Breast epithelium (tissue), 3 donors: Measurements from ENCODE around the gene RFC4.

ENCODE experiments used
- POLR2A ChIP-seq: fragments of 450-650 bp; IDR thresholded peaks from one replicate; pipeline ENCODE4 v1.6.1; 2016; ENCODE audit warnings: antibody characterized with exemption, mild to moderate bottlenecking, moderate library complexity
- TF ChIP-seq, protein P1 (sequence below), 3 donors: fragments of 450-650 bp; IDR thresholded peaks; one replicate each; pipeline ENCODE4 v1.5.1; 2016 to 2017; ENCODE audit warnings: antibody characterized with exemption in 3 of 3, mild to moderate bottlenecking in 3 of 3, moderate library complexity in 3 of 3

DNA sequence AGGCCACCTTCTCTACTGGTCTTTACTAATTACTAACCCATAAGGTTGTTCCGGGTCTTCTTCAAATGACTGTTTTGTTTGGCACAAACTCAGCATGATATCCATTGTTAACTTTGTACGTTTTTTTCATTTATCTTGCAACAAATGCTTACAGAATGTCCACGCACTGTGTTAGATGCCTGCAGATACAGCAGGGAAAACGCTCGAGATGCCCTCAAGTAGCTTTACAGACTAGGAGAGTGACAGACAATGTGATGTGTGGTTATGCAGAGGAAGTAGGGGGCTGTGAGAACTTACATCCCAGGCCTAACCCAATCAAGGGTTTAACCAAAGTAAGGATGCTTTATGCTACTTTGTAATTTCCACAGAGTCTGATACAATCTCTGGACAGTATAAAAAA is 949 bp upstream of the RFC4 start:
- TF ChIP-seq, protein P1, sequence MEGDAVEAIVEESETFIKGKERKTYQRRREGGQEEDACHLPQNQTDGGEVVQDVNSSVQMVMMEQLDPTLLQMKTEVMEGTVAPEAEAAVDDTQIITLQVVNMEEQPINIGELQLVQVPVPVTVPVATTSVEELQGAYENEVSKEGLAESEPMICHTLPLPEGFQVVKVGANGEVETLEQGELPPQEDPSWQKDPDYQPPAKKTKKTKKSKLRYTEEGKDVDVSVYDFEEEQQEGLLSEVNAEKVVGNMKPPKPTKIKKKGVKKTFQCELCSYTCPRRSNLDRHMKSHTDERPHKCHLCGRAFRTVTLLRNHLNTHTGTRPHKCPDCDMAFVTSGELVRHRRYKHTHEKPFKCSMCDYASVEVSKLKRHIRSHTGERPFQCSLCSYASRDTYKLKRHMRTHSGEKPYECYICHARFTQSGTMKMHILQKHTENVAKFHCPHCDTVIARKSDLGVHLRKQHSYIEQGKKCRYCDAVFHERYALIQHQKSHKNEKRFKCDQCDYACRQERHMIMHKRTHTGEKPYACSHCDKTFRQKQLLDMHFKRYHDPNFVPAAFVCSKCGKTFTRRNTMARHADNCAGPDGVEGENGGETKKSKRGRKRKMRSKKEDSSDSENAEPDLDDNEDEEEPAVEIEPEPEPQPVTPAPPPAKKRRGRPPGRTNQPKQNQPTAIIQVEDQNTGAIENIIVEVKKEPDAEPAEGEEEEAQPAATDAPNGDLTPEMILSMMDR (IDR thresholded peaks at IDR 0.05), result no peak
- TF ChIP-seq POLR2A, result no peak
